Activated CD4-positive, alpha-beta T cell treated with anti-CD3 and anti-CD28 coated beads for 4 hours (primary cell): Measurements from ENCODE around the gene LAMA5.

Experiments used
- DNase-seq, 2 donors: peaks; one replicate each; pipeline ENCODE4 v3.0.0-alpha.2; 2020

Gene LAMA5

GRCh38 chr20:62339647-62340062 is 27.5 kb downstream of the LAMA5 start:
- DNase-seq, result no peak

- no peak for DNase-seq
These were observed 28.9 kb downstream of the LAMA5 start for GRCh38 chr20:62338294-62338620.

GRCh38 chr20:62337558-62338293 is 29.4 kb downstream of the LAMA5 start:
- no peak for DNase-seq

- DNase-seq, result no peak
These were observed 30.1 kb downstream of the LAMA5 start for GRCh38 chr20:62336775-62337557.

GRCh38 chr20:62336329-62336728 is 30.8 kb downstream of the LAMA5 start:
- no peak for DNase-seq

- DNase-seq, result no peak
These were observed 31.6 kb downstream of the LAMA5 start for GRCh38 chr20:62335532-62335931.

- DNase-seq, result no peak
These were observed 32.2 kb downstream of the LAMA5 start for GRCh38 chr20:62334881-62335280.

- DNase-seq, result no peak
These were observed 33.1 kb downstream of the LAMA5 start for GRCh38 chr20:62333820-62334595.

GRCh38 chr20:62332989-62333819 is 33.9 kb downstream of the LAMA5 start:
- no peak for DNase-seq

- DNase-seq, result no peak
These were observed 34.7 kb downstream of the LAMA5 start for GRCh38 chr20:62332421-62332820.

- DNase-seq, result no peak
These were observed 35.8 kb downstream of the LAMA5 start for GRCh38 chr20:62331347-62331746.

- DNase-seq, result no peak
These were observed 36.4 kb downstream of the LAMA5 start for GRCh38 chr20:62330576-62331317.

GRCh38 chr20:62329389-62330377 is 37.4 kb downstream of the LAMA5 start:
- no peak for DNase-seq

GRCh38 chr20:62328684-62329388 is 38.3 kb downstream of the LAMA5 start:
- no peak for DNase-seq

GRCh38 chr20:62327726-62328495 is 39.2 kb downstream of the LAMA5 start:
- no peak for DNase-seq

- no peak for DNase-seq
These were observed 40.0 kb downstream of the LAMA5 start for GRCh38 chr20:62326959-62327725.

GRCh38 chr20:62326559-62326958 is 40.6 kb downstream of the LAMA5 start:
- no peak for DNase-seq

GRCh38 chr20:62325172-62325905 is 41.8 kb downstream of the LAMA5 start:
- no peak for DNase-seq
